PFSK-1 (cell line): ENCODE results near the gene VIL1.

Experiments used
- POLR2AphosphoS5 ChIP-seq: IDR thresholded peaks from 2 replicates; pipeline ENCODE4 v1.6.1; 2012; ENCODE audit warnings: low read depth, mild to moderate bottlenecking, control low read depth, low read length, moderate library complexity
- SIN3A ChIP-seq: IDR thresholded peaks from 2 replicates; pipeline ENCODE4 v1.6.1; 2012; ENCODE audit warnings: mild to moderate bottlenecking, low read length, moderate library complexity, borderline replicate concordance; ENCODE audit not compliant: insufficient read depth
- TAF1 ChIP-seq: IDR thresholded peaks from 2 replicates; pipeline ENCODE4 v1.6.1; 2012; ENCODE audit warnings: low read length, control low read depth, borderline replicate concordance; ENCODE audit not compliant: insufficient read depth
- TF ChIP-seq, protein P1 (sequence below), 2 experiments: IDR thresholded peaks; 2 replicates each; pipeline versions ENCODE4 v1.6.1 to v1.8.0; 2011 to 2012; ENCODE audit warnings: low read depth in 2 of 2, low read length in 2 of 2, control low read depth in 1 of 2, inconsistent platforms in 1 of 2, mild to moderate bottlenecking in 1 of 2, moderate library complexity in 1 of 2; ENCODE audit not compliant: insufficient read depth in 1 of 2

DNA sequence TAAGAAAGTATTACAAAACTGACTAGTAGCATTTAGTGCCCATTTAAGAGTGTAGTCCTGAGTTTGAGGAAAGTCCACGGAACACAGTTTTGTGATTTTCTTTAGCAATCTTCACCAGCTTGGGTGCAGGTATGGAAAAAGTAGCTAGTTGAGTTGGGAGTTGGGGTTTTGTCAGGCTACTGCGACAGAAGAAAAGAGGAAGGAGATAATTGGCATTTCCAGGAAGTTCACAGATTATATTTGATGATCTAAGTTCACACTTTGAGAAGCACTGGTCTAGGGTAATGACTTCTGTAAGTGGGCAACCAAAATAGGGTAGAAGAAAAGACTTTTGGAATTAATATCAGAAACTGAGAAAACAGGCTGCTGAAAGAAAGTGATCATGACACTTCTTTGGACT is 52.1 kb downstream of the VIL1 start:
- no peak for TF ChIP-seq TAF1
- TF ChIP-seq POLR2AphosphoS5, result no peak
- TF ChIP-seq, protein P1, sequence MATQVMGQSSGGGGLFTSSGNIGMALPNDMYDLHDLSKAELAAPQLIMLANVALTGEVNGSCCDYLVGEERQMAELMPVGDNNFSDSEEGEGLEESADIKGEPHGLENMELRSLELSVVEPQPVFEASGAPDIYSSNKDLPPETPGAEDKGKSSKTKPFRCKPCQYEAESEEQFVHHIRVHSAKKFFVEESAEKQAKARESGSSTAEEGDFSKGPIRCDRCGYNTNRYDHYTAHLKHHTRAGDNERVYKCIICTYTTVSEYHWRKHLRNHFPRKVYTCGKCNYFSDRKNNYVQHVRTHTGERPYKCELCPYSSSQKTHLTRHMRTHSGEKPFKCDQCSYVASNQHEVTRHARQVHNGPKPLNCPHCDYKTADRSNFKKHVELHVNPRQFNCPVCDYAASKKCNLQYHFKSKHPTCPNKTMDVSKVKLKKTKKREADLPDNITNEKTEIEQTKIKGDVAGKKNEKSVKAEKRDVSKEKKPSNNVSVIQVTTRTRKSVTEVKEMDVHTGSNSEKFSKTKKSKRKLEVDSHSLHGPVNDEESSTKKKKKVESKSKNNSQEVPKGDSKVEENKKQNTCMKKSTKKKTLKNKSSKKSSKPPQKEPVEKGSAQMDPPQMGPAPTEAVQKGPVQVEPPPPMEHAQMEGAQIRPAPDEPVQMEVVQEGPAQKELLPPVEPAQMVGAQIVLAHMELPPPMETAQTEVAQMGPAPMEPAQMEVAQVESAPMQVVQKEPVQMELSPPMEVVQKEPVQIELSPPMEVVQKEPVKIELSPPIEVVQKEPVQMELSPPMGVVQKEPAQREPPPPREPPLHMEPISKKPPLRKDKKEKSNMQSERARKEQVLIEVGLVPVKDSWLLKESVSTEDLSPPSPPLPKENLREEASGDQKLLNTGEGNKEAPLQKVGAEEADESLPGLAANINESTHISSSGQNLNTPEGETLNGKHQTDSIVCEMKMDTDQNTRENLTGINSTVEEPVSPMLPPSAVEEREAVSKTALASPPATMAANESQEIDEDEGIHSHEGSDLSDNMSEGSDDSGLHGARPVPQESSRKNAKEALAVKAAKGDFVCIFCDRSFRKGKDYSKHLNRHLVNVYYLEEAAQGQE (IDR thresholded peaks at IDR 0.05; ENCODE audit: insufficient read depth in 1 of 2, low read depth in 2 of 2, low read length in 2 of 2), result no peak
- TF ChIP-seq SIN3A, result no peak
